ENCODE data around the gene CP.

- no peak for TF ChIP-seq POLR2AphosphoS5 (IDR thresholded peaks at IDR 0.05)
- TF ChIP-seq CTCF (IDR thresholded peaks at IDR 0.05 in 8 of 11, conservative IDR thresholded peaks at IDR 0.05 in 3 of 11): no peak
Observed at GRCh38 chr3:149167898-149168297, 53.7 kb downstream of the CP start.

Measured in spleen (tissue), 7 donors.